GM19193 (cell line): ENCODE data around the gene XRCC3.

Experiments used
- POLR2A ChIP-seq: IDR thresholded peaks from 4 replicates; pipeline ENCODE4 v1.6.1; 2011; ENCODE audit not compliant: insufficient read depth, insufficient read length; ENCODE audit errors: extremely low read depth

XRCC3 gene

DNA sequence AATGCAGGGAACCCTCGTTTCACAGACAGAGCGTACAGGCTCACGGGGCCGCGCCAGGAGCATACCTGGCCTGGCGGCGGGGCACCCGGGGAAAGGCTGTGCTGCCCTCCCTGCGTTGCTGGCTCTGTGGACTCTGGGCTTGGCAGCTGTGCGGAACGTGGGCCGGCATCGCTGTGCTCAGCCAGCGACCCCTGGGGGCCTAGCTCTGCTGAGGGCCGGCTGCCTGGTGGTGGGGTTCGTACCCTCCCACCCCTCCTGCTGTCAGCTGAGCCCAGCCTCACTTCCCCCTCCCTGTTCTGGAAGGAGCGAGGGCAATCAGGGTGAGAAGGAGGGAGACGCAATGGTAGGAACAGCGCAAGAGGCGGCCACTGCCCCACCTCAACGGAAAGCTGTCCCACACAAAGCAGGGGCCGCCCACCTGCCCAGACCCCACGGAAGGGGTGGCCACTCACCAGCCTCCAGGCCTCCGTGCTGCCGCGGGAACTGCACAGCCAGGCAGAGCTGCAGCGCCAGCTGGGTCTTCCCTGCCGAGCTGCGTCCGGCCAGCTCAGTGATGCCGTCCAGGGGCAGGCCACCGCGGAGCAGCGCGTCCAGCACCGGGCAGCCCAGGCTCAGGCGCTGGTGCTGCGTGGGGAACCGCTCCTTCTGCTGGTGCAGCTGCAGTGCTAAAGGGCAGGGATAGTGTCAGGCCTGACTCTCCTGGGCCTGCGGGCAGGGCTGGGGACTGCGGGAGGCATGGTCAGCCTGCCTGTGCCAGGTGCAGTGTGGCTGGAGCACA lies 8.5 kb downstream of the XRCC3 start:
- peak; percentile 21 for TF ChIP-seq POLR2A

DNA sequence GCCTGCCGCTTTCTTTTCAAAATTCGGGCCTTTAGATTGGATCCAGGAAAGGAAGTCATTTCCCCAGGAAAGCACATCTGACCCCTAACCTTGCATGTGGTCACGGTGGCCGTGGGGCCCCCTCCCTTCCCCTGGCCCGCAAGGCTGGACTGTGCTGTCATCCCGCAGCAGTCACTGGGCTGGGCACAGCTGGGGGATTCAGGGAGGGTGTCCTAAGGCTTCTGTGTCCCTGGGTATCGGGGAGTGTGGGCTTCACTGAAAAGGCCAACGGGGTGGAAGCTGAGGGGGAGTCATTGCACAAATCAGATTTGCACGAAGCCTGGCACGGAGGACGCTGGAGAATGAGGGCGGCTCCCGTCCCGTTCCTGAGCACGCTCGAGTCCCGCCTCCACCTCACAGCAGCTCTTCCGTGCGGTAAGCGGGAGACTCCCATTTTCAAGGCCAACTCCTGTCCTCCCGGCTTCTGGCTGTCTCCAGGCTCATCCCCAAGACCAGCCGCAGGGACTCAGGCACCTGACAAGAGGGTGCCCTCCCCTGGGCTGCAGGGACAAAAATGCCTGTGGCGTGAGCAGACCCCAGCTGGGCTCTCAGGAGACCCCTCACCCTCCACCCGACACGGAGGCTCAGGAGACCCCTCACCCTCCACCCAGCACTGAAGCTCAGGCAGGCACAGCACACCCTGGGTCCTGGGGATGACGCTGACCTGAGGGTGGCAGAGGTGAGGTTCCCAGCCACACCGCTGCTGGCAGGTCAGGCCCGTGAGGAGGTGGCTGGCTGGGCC lies 9.6 kb downstream of the XRCC3 start:
- no peak for TF ChIP-seq POLR2A

DNA sequence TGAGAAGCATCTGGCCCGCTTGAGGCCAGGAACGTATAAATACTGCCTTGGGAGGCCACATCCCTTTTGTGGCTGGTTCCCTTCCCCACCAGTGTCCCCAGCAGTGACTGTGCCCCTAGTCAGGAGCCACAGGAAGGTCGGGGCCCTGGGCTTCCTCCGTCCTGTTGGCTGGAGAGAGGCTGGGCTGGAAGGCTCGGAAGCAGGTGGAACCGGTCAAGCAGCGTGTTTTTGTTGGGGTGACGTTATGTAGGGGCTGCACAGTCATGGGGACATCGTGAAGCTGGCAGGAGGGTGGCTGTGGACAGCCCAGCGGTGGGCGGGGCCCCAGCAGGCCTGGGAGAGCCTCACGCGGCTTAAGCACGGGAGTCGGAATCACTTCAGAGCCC lies 10.1 kb downstream of the XRCC3 start:
- no peak for TF ChIP-seq POLR2A

DNA sequence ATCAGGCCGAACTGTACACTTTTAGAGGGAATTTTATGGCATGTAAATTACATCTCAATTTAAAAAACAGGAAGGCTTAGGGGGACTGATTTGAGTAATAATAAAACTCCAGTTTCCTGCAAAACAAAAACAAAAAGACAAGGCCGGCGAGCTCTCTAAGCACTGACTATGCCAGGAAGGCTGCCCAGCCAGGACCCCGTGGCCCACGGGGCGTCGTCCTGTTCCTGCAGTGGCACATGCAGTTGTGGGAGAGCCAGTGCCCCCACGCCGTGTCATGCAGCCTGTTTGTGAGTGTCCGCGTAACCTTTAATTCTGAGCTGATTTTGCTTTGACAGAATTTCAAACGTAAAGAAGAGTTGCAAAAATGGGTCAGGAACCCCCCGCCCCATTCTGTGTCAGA lies 10.5 kb downstream of the XRCC3 start:
- TF ChIP-seq POLR2A, result no peak

DNA sequence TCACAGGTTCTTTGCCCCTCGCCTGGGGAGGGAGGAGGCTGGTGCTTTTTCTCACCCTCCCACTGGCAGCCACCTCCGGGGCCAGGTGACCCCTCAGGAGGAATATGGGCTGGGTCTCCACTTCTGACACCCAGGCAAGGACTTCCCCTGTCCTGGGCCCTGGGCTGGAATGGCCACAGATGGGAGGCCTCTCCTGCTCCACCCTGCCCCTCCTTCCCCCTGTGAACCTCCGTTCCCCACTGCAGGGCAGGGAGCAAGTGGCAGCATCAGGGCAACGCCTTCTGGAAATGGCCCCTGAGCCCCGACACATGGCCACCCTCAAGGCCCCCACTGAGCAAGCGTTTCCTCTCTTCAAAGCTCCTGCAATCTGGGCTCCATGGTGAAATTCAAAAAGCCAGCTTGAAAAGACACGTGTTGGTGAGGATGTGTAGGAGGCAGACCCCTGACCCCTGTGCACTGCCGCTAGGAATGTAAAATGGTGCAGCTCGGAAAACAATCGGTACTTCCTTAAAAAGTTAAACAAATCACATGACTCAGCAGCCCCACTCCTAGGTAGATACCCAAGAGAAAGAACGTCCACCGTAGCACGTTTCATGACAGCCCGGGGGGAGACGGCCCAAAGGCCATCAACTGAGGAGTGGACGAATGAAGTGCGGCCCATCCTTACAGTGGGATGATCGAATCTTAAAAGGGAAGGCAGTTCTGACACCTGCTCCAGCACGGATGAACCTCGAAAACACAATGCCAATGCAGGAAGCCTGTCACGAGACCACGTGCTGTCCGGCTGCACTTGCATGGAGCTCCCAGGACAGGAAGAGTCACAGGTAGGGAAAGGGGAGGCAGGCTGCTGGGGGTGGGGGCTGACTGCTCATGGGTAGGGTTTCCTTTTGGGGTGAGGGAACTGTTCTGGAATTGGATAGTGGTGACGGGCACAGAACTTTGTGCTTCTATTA lies 11.5 kb downstream of the XRCC3 start:
- peak; percentile 5 for TF ChIP-seq POLR2A

DNA sequence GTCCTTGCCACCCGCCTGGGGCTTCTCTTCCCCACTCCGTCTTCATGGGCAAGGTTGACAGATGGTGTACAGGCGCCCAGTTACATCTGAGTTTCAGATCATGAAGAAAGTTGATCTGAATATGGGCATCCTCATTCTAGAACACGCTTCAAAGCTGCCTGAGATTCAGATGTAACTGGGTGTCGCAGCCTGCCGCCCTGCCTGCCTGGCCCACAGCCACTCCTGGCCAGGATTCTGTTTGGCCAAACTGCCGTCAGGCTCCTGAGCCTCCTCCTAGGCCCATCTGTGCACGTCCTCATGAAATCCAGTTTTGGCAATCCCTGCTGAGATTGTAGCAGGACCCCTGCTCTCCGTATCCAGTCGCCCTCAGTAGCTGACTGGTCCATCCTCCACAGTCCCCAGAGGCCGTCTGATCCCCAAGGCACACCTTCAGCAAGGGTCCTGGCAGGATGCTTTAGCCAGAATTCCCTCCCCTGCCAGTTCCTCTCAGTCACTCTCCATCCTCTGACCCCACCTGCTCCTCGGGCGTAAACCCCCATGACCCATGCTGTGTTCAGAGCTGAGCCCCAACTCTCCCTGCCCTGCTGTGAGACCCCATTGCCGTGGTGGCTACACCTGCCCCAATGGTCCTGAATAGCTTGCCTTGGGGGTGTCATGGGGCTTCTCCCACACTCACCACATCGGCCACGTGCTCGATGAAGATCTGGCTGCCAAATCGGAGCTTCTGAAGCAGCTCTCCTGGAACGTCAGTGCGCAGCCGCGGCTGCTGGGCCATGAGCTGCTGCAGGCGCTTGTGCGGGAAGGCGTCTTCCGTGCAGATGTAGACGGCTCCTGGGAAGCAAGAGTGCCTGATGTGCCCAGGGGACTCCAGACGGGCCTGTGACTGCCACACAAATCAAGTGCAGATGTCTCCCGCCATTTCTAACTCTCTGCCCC lies 12.5 kb downstream of the XRCC3 start:
- peak; percentile 11 for TF ChIP-seq POLR2A

DNA sequence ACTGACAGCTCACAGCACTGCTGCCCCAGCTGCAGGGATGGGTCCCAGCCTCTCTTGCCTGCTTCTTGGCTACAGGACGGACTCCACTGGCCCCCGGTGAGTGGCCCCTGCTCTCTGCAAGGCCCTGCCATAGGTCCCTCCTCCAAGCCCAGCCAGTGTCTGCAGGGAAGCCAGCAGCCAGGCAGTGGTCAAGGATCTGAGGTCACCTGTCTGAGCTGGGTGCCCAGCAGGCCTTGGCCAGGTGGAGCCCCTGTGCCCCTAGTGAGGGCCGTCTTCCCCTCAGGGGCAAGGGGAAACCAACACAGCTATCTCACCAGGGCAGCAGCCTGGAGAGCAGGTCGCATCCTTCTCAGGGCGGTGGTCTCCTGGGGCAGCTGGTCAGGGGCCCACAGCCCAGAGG lies 13.2 kb downstream of the XRCC3 start:
- no peak for TF ChIP-seq POLR2A

DNA sequence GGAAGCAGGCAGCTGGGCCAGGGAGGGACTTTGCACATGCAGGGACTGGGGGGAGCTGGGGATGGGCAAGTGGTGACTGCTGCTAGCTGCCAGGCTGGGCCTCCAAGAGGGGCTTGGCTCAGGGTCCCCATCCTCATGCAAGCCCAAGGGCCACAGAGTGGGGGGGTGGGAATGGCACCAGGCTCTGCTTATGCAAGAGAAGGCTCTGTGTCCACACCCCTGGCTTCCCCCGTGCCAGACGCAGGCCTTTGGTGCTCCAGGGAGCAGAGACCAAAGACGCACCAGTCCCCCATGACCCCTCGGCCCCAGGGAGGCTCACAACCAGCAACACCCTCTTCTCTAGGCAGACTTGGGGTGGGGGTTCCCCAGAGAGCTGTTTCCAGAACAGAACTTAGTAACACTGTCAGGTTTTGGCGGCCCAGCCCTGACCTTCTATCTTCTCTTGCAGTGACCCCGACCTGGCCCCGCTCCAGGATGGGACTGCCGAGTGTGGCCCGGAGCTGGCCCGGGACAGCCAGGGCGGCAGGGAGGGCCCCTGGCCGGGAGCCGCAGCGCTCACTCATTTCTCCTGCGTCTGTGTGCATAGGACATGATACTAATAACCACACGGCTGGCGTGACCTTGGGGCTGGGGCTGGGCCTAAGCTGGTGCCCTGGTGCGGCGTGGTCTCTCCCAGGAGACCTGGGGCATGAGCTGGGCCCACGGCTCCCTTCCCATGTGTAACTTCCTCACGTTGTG lies 14.3 kb downstream of the XRCC3 start:
- peak; percentile 1 for TF ChIP-seq POLR2A

DNA sequence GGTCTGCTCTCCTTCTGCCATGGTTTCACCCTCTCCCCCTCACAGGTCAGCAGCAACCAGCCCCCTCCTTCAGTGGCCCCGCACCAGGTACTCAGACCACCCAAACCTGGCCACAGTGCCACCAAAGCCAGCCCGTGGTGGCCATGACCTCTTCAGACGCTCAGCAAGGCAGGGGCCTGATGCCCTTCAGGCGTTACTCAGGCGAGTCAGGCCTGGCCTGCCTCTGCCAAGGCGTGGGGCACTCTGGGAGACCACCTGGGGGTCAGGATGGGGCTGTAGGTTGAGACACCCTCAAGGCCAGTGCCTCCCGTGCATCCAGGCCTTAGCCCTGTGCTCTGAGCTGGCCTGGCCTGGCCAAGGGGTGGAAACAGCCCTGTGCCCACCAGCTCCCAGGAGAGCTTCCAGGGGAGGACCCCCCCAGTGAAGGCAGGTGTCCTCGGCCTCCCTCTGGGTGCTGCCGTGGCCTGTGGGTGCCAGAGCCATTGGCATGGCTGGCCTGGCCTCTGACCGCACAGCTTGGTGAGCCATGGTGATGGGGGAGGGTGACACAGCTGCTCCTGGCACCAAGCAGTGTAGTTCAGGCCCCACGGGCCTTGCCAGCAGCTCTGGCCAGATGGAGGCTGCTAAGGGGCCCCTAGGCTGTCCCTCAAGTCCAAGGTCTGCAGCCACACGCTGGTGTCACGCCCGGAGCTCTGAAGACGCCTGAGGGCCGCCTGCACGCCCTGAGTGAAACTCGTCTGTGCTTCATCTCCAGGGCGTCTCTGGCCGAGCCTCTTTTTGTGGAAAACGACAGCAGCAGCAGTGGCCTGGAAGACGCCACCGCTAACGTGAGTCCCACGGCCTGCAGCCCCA lies 15.1 kb downstream of the XRCC3 start:
- peak; percentile 5 for TF ChIP-seq POLR2A

DNA sequence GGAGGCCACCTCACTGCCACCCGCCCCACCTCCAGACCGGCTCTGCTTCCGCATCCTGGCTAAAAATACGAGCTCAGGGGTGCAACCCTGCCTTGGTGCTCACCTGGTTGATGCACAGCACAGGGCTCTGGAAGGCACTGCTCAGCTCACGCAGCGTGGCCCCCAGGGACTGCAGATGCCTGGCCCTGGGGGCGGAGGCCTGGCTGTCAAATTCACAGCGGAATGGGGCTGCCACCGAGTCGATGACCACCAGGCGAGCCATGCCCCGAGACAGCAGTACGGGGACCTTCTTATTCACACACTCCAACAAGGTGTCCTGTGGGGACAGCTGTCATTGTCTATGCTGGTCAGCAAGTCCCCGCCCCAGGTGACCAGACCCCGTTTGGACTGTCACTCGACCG lies 16.0 kb downstream of the XRCC3 start:
- TF ChIP-seq POLR2A, result no peak

DNA sequence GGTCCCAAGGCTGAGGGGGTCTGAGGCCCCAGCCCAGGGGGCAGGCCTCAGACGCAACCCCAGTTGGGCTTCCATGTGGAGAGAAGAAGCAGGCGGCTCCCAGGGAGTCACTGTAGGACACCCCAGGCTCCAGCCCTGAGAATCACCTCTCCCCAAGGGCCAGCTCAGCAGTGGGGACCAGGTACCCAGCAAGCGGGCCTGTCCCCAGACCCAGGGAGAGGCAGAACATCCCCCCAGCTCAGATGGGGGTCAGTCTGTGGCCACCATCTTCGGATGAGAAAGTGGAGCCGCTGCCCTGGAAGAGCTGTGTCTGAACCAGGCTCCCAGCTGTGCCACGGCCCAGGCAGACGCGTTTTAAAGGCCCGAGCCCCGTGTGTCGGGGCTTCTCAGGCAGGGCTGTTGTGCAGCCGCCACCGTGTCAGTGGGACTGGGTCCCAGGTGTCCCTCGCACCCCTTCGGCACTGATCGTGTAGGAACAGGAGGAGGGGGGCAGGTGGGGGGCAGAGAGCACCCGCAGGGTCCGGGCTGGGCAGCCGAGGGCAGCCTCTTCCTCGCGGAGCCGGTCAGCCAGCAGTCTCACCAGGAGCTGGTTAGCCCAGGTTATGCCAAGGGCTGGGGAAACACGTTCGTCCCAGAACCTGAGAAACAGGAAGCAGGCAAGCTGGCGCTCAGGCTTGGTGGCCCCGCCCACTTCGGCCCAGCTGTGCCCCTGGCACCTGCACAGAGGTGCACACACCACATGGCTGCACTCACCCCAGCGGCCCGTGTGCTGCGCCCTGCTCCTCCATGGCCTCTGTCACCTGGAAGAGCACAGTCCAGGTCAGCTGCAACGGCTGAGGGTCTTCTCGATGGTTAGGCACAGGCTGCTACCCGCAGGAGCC lies 16.6 kb downstream of the XRCC3 start:
- TF ChIP-seq POLR2A, result no peak

DNA sequence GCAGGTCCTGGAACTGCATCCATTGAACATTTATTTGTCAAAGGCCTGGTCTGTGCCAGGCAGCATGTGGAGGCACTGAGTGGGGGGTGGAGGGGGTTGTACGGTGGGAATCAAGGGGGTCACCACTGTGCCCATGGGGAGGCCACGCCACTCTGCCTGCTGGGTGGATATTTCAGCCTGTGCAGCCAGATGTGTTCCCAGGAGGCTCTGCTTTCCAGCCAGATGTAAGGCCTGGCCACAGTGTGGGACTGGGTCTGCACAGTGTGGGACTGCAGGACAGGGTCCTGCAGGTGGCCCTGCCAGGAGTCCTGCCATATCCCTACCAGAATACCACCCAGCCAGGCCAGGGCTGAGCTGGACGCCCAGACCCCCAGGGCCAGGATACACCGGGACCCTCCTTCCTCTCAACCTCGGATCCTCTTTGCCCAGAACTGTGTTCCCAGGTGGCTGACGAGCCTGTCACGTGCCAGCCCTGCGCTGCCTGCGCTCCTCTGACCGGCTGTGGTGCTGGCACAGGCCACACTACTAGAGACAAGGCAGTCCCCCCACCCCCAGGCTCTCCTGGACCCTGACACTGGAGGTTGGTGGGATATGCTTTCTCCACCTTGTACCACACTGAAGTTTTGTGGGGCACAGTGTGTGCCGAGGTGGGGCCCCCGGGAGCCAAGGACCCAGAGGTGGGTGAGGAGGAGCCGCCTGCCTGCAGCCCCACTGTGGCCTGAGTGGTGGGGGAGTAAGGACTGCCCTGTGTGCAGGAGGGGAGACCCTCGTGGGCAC lies 17.5 kb downstream of the XRCC3 start:
- no peak for TF ChIP-seq POLR2A
